Thyroid gland (tissue), 4 donors: ENCODE measurements around the gene CHI3L1. TPM values are rescaled to one million over a fixed set of nuclear protein-coding genes. Genes with fewer than 3 reads are reported as not detected.

ENCODE experiments used
- DNase-seq, 2 donors: peaks; one replicate each; pipeline ENCODE4 v3.0.0-alpha.2; 2019
- H3K27ac ChIP-seq, 3 donors: fragments of 200-600 bp; sonication (generic); 1 replicate in 2 of 3; 2 replicates in 1 of 3; pipeline ENCODE4 v1.5.1; 2016 to 2019; ENCODE audit warnings: mild to moderate bottlenecking in 1 of 3, moderate library complexity in 1 of 3
- H3K27me3 ChIP-seq: fragments of 200-600 bp; sonication (generic); one replicate; pipeline ENCODE4 v1.5.1; 2019
- H3K36me3 ChIP-seq, 2 donors: fragments of 200-600 bp; sonication (generic); one replicate each; pipeline ENCODE4 v1.5.1; 2016 to 2019
- H3K4me1 ChIP-seq, 2 donors: fragments of 200-600 bp; sonication (generic); one replicate each; pipeline ENCODE4 v1.5.1; 2017 to 2019
- H3K4me3 ChIP-seq, 3 donors: fragments of 200-600 bp; sonication (generic); replicated peaks in 1 of 3; 1 replicate in 2 of 3; 2 replicates in 1 of 3; pipeline ENCODE4 v1.5.1; 2016; ENCODE audit warnings: mild to moderate bottlenecking in 1 of 3
- H3K9me3 ChIP-seq: fragments of 200-600 bp; sonication (generic); one replicate; pipeline ENCODE4 v1.5.1; 2017
- CTCF ChIP-seq, 6 experiments: fragments of 200-600 bp in 3 of 6; fragments of 450-650 bp in 3 of 6; sonication (generic) in 3 of 6; IDR thresholded peaks; one replicate each; pipeline ENCODE4 v1.5.1; 2016 to 2019; ENCODE audit warnings: antibody characterized with exemption in 6 of 6, mild to moderate bottlenecking in 2 of 6, inconsistent platforms in 1 of 6, moderate library complexity in 1 of 6
- POLR2A ChIP-seq, 2 donors: fragments of 450-650 bp; IDR thresholded peaks; one replicate each; pipeline ENCODE4 v1.6.1; 2017; ENCODE audit warnings: antibody characterized with exemption in 2 of 2, mild to moderate bottlenecking in 2 of 2, moderate library complexity in 1 of 2
- WGBS, 2 donors: methylation state at CpG; one replicate each; pipeline ENCODE4 v1.1.5; 2017; 5-methylcytosine and 5-hydroxymethylcytosine counted together
- intact Hi-C: fragments of 100-400 bp; cut with DNase I; formaldehyde crosslinking; loops from one replicate; pipeline ENCODE4 v1.15.1; 2023
- total RNA-seq, 4 donors: library from RNA; depleted of rRNA; stranded (reverse); fragments of >200 nt; gene quantifications; one replicate each; pipeline ENCODE4 v1.2.3, GENCODE V29; 2016

Gene CHI3L1
- total RNA-seq, 4 donors from 2014 or later = 1.2 to 42.9 (median 4.4) TPM

- DNase-seq = peak in 1 of 2 donors; percentile 21
- Histone ChIP-seq H3K4me3 (no peak overlapping the region), H3K9me3 (no peaks in the 10 kb centered on the region), H3K36me3 (no peaks in the 10 kb centered on the region), H3K27ac (no peak overlapping the region), H3K27me3 (no peaks in the 10 kb centered on the region), H3K4me1 (peaks cover 7 to 22% of the 10 kb centered on the region in 2 donors)
- TF ChIP-seq POLR2A (IDR thresholded peaks at IDR 0.05) (no peak), CTCF (IDR thresholded peaks at IDR 0.05) (no peak)
- 83% methylated on average over 4 to 5 of the region's 5 CpGs for WGBS, 2 donors
- intact Hi-C loops = no loop called here
Measured at GRCh38 chr1:203186091-203186445, 436 bp downstream of the CHI3L1 start.

- DNase-seq = no peak
- Histone ChIP-seq H3K4me1 (peaks cover 7 to 22% of the 10 kb centered on the region in 2 donors), H3K27me3 (no peaks in the 10 kb centered on the region), H3K4me3 (no peak overlapping the region), H3K36me3 (no peaks in the 10 kb centered on the region), H3K27ac (no peak overlapping the region), H3K9me3 (no peaks in the 10 kb centered on the region)
- WGBS, 2 donors = 83 to 88% methylated on average over 4 of the region's 4 CpGs
- TF ChIP-seq CTCF (IDR thresholded peaks at IDR 0.05) (no peak), POLR2A (IDR thresholded peaks at IDR 0.05) (no peak)
- intact Hi-C loops = no loop called here
Measured at GRCh38 chr1:203185585-203185984, 919 bp downstream of the CHI3L1 start.

- Histone ChIP-seq H3K27ac (no peak overlapping the region), H3K4me1 (peaks cover 7 to 22% of the 10 kb centered on the region in 2 donors), H3K4me3 (no peak overlapping the region), H3K36me3 (no peaks in the 10 kb centered on the region), H3K27me3 (no peaks in the 10 kb centered on the region), H3K9me3 (no peaks in the 10 kb centered on the region)
- intact Hi-C loops = no loop called here
- TF ChIP-seq POLR2A (IDR thresholded peaks at IDR 0.05) (no peak), CTCF (IDR thresholded peaks at IDR 0.05) (no peak)
- WGBS, 2 donors = 93 to 96% methylated on average over 6 to 10 of the region's 10 CpGs
- DNase-seq = no peak
Measured at GRCh38 chr1:203185061-203185461, 1.4 kb downstream of the CHI3L1 start.

GRCh38 chr1:203184467-203184866, 2.0 kb downstream of the CHI3L1 start:
- no peak overlapping the region for H3K4me3 ChIP-seq
- 95 to 97% methylated on average over 4 of the region's 4 CpGs for WGBS, 2 donors
- H3K36me3 ChIP-seq = no peaks in the 10 kb centered on the region
- no peaks in the 10 kb centered on the region for H3K27me3 ChIP-seq
- H3K9me3 ChIP-seq = no peaks in the 10 kb centered on the region
- TF ChIP-seq POLR2A (IDR thresholded peaks at IDR 0.05) (no peak), CTCF (IDR thresholded peaks at IDR 0.05) (no peak)
- intact Hi-C loops = no loop called here
- no peak overlapping the region for H3K27ac ChIP-seq
- no peak for DNase-seq
- H3K4me1 ChIP-seq = peaks cover 7 to 22% of the 10 kb centered on the region in 2 donors

- H3K27me3 ChIP-seq = no peaks in the 10 kb centered on the region
- 89 to 93% methylated on average over 2 of the region's 2 CpGs for WGBS, 2 donors
- H3K27ac ChIP-seq = no peak overlapping the region
- no peaks in the 10 kb centered on the region for H3K9me3 ChIP-seq
- H3K36me3 ChIP-seq = no peaks in the 10 kb centered on the region
- DNase-seq = no peak
- TF ChIP-seq POLR2A (IDR thresholded peaks at IDR 0.05) (no peak), CTCF (IDR thresholded peaks at IDR 0.05) (no peak)
- no peak overlapping the region for H3K4me3 ChIP-seq
- H3K4me1 ChIP-seq = peaks cover 7 to 22% of the 10 kb centered on the region in 2 donors
- intact Hi-C loops = no loop called here
Measured at GRCh38 chr1:203183828-203184227, 2.7 kb downstream of the CHI3L1 start.
